Panc1 (cell line): Measurements from ENCODE around the gene TCP10L. TPM values are rescaled to one million over a fixed set of nuclear protein-coding genes. Genes with fewer than 3 reads are reported as not detected.

Experiments used
- ATAC-seq: fragments of 200-7000 bp; cut with Tn5 transposase; 2 replicates; pipeline ENCODE4 v1.9.1; 2020; ENCODE audit warnings: mild to moderate bottlenecking, moderate library complexity
- BruUV-seq: library from RNA; stranded (reverse); fragments of 400-500 nt; replicated peaks from 2 replicates; lab custom pipeline; 2021; lab: Mats Ljungman, UMichigan
- CTCF ChIA-PET: fragments of 300-600 bp; sonication (Branson Sonifier 250); formaldehyde crosslinking; loops from one replicate; lab custom pipeline; 2022; ENCODE audit warnings: antibody characterized with exemption; lab: Charles Lee
- POLR2A ChIA-PET: fragments of 300-600 bp; sonication (Branson Sonifier 250); formaldehyde crosslinking; loops from one replicate; lab custom pipeline; 2022; ENCODE audit warnings: antibody characterized with exemption; lab: Charles Lee
- DNase-seq: peaks from one replicate; pipeline ENCODE4 v3.0.0-alpha.2; 2010; ENCODE audit warnings: low read depth, low spot score
- H3K27ac ChIP-seq: 2 replicates; pipeline ENCODE4 v1.5.1; 2011; ENCODE audit warnings: mild to moderate bottlenecking, low read length, inconsistent platforms
- H3K27me3 ChIP-seq: fragments of 200-500 bp; sonication (Bioruptor generic); 2 replicates; pipeline ENCODE4 v1.6.0; 2014; ENCODE audit warnings: low read length, inconsistent platforms; ENCODE audit not compliant: control insufficient read depth, insufficient read depth
- H3K36me3 ChIP-seq: fragments of 200-500 bp; sonication (Bioruptor generic); 2 replicates; pipeline ENCODE4 v1.5.1; 2014; ENCODE audit warnings: inconsistent platforms, mild to moderate bottlenecking, low read length, moderate library complexity; ENCODE audit not compliant: control insufficient read depth, insufficient read depth
- H3K4me1 ChIP-seq: 2 replicates; pipeline ENCODE4 v1.5.1; 2011; ENCODE audit warnings: inconsistent platforms, mild to moderate bottlenecking, low read length, moderate library complexity; ENCODE audit not compliant: control insufficient read depth, insufficient read depth
- H3K4me3 ChIP-seq, 2 experiments: 2 replicates each; pipeline ENCODE4 v1.5.1; 2011 to 2012; ENCODE audit warnings: low read depth in 2 of 2, low read length in 2 of 2, mild to moderate bottlenecking in 2 of 2, inconsistent platforms in 1 of 2, moderate library complexity in 1 of 2
- H3K9me3 ChIP-seq: fragments of 200-500 bp; sonication (Bioruptor generic); 2 replicates; pipeline ENCODE4 v1.5.1; 2014; ENCODE audit warnings: low read depth, mild to moderate bottlenecking, inconsistent platforms, low read length, moderate library complexity; ENCODE audit not compliant: control insufficient read depth, insufficient read depth
- POLR2AphosphoS5 ChIP-seq: IDR thresholded peaks from 2 replicates; pipeline ENCODE4 v1.6.1; 2012; ENCODE audit warnings: mild to moderate bottlenecking, low read depth, low read length, moderate library complexity
- SIN3A ChIP-seq: IDR thresholded peaks from 2 replicates; pipeline ENCODE4 v1.6.1; 2012; ENCODE audit warnings: low read depth, mild to moderate bottlenecking, low read length, moderate library complexity, borderline replicate concordance; ENCODE audit not compliant: insufficient read depth
- TCF7L2 ChIP-seq: IDR thresholded peaks from 2 replicates; pipeline ENCODE4 v1.6.1; 2011; ENCODE audit warnings: mild to moderate bottlenecking, low read depth, low read length, inconsistent platforms
- in situ Hi-C: cut with HindIII; loops from 2 replicates; pipeline ENCODE4 v1.10.0; 2016; ENCODE audit warnings: low sequenced_read_pairs, low pct_unique_long_range_greater_than_20kb
- intact Hi-C: fragments of 100-400 bp; cut with micrococcal nuclease; formaldehyde crosslinking; loops from one replicate; pipeline ENCODE4 v1.10.0; 2022; ENCODE audit not compliant: unreplicated experiment
- total RNA-seq: library from RNA; stranded (reverse); gene quantifications from one replicate; pipeline ENCODE4 v1.2.1, GENCODE V29; 2021; ENCODE audit not compliant: unreplicated experiment
- TF ChIP-seq, protein P1 (sequence below), 2 experiments: IDR thresholded peaks; 2 replicates each; pipeline ENCODE4 v1.6.1; 2011 to 2012; ENCODE audit warnings: low read depth in 2 of 2, control low read depth in 1 of 2, low read length in 1 of 2, mild to moderate bottlenecking in 1 of 2, moderate library complexity in 1 of 2; ENCODE audit not compliant: insufficient read depth in 1 of 2
- TF ChIP-seq, protein P2 (sequence below): fragments of 450-650 bp; IDR thresholded peaks from 2 replicates; pipeline ENCODE4 v1.5.1; 2017; ENCODE audit warnings: mild to moderate bottlenecking

Gene TCP10L
- total RNA-seq, 1 experiment from 2014 or later, result 0.57 TPM

DNA sequence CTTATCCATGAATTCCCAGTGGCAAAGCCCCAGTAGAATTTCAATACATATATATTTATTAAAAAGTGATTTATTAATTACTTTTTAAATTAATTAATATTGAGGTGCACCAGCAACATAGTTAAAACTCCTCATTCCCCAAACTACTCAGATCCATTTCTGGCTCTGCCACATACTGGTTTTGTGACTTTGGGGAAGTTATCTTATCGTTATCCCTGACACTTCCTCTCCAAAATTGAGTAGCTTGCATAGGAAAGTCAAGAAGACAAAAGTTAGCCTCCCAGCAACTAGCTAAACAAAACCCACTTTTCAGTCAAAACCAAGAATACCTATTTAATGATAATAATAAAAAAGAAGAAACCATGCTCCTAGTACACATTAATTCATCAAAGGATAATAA, 35.9 kb downstream of the TCP10L start:
- ChIA-PET POLR2A (no interaction called here), CTCF (no interaction called here)
- Histone ChIP-seq H3K27ac (no peak overlapping the region), H3K4me3 (no peak overlapping the region), H3K36me3 (no peaks in the 10 kb centered on the region), H3K4me1 (no peaks in the 10 kb centered on the region), H3K9me3 (no peaks in the 10 kb centered on the region), H3K27me3 (no peaks in the 10 kb centered on the region)
- no peak for ATAC-seq
- DNase-seq, result no peak
- TF ChIP-seq, protein P1, sequence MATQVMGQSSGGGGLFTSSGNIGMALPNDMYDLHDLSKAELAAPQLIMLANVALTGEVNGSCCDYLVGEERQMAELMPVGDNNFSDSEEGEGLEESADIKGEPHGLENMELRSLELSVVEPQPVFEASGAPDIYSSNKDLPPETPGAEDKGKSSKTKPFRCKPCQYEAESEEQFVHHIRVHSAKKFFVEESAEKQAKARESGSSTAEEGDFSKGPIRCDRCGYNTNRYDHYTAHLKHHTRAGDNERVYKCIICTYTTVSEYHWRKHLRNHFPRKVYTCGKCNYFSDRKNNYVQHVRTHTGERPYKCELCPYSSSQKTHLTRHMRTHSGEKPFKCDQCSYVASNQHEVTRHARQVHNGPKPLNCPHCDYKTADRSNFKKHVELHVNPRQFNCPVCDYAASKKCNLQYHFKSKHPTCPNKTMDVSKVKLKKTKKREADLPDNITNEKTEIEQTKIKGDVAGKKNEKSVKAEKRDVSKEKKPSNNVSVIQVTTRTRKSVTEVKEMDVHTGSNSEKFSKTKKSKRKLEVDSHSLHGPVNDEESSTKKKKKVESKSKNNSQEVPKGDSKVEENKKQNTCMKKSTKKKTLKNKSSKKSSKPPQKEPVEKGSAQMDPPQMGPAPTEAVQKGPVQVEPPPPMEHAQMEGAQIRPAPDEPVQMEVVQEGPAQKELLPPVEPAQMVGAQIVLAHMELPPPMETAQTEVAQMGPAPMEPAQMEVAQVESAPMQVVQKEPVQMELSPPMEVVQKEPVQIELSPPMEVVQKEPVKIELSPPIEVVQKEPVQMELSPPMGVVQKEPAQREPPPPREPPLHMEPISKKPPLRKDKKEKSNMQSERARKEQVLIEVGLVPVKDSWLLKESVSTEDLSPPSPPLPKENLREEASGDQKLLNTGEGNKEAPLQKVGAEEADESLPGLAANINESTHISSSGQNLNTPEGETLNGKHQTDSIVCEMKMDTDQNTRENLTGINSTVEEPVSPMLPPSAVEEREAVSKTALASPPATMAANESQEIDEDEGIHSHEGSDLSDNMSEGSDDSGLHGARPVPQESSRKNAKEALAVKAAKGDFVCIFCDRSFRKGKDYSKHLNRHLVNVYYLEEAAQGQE (IDR thresholded peaks at IDR 0.05; ENCODE audit: insufficient read depth in 1 of 2, low read depth in 2 of 2, low read length in 1 of 2), result no peak
- TF ChIP-seq POLR2AphosphoS5, result no peak
- TF ChIP-seq TCF7L2, result no peak
- TF ChIP-seq SIN3A, result no peak
- TF ChIP-seq, protein P2, sequence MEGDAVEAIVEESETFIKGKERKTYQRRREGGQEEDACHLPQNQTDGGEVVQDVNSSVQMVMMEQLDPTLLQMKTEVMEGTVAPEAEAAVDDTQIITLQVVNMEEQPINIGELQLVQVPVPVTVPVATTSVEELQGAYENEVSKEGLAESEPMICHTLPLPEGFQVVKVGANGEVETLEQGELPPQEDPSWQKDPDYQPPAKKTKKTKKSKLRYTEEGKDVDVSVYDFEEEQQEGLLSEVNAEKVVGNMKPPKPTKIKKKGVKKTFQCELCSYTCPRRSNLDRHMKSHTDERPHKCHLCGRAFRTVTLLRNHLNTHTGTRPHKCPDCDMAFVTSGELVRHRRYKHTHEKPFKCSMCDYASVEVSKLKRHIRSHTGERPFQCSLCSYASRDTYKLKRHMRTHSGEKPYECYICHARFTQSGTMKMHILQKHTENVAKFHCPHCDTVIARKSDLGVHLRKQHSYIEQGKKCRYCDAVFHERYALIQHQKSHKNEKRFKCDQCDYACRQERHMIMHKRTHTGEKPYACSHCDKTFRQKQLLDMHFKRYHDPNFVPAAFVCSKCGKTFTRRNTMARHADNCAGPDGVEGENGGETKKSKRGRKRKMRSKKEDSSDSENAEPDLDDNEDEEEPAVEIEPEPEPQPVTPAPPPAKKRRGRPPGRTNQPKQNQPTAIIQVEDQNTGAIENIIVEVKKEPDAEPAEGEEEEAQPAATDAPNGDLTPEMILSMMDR, result no peak
- intact Hi-C loops, result no loop called here
- BruUV-seq, result no TSS peak
- in situ Hi-C loops, result no loop called here

DNA sequence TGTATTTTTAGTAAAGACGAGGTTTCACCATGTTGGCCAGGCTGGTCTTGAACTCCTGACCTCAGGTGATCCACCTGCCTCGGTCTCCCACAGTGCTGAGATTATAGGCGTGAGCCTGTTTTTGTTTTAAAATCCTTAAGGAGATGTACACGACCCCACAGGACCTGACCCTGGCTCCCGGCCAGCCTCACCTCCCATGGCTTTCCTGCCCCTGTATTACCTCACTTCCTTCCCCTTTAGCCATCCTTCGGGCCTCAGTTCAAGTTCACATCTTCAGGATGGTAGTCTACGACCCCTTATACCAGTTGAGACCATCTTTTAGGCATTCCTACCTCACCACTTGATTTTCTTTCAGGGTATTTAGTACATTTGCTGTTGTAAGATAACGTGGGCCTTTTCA, 36.3 kb downstream of the TCP10L start:
- Histone ChIP-seq H3K36me3 (no peaks in the 10 kb centered on the region), H3K27me3 (no peaks in the 10 kb centered on the region), H3K4me3 (no peak overlapping the region), H3K27ac (no peak overlapping the region), H3K9me3 (no peaks in the 10 kb centered on the region), H3K4me1 (no peaks in the 10 kb centered on the region)
- BruUV-seq, result no TSS peak
- ChIA-PET POLR2A (no interaction called here), CTCF (no interaction called here)
- intact Hi-C loops (no loop called here), in situ Hi-C loops (no loop called here)
- no peak for DNase-seq
- TF ChIP-seq SIN3A (no peak), TCF7L2 (no peak), POLR2AphosphoS5 (no peak)
- TF ChIP-seq, protein P1 (IDR thresholded peaks at IDR 0.05; ENCODE audit: insufficient read depth in 1 of 2, low read depth in 2 of 2, low read length in 1 of 2), result no peak
- TF ChIP-seq, protein P2, result no peak
- ATAC-seq, result no peak
